ENCODE measurements around the gene PCBP3. TPM values are rescaled to one million over a fixed set of nuclear protein-coding genes. Genes with fewer than 3 reads are reported as not detected.
"Not testable (repeated sequence)": the region's sequence is repeated elsewhere in the genome, so short reads cannot be mapped to it uniquely, and the experiment has no call there.

PCBP3 gene
- total RNA-seq, 2 donors from 2014 or later: 2.3 to 2.5 TPM

GRCh38 chr21:45827302-45827692 lies 183.8 kb downstream of the PCBP3 start:
- intact Hi-C loops (cut with DNase I, micrococcal nuclease): loop anchor here in 1 of 2 donors (10.0 kb wide), 1 partner anchor 352 kb away; no protein-coding TSS in a partner anchor
- DNase-seq (no peak), ATAC-seq (no peak)

DNA sequence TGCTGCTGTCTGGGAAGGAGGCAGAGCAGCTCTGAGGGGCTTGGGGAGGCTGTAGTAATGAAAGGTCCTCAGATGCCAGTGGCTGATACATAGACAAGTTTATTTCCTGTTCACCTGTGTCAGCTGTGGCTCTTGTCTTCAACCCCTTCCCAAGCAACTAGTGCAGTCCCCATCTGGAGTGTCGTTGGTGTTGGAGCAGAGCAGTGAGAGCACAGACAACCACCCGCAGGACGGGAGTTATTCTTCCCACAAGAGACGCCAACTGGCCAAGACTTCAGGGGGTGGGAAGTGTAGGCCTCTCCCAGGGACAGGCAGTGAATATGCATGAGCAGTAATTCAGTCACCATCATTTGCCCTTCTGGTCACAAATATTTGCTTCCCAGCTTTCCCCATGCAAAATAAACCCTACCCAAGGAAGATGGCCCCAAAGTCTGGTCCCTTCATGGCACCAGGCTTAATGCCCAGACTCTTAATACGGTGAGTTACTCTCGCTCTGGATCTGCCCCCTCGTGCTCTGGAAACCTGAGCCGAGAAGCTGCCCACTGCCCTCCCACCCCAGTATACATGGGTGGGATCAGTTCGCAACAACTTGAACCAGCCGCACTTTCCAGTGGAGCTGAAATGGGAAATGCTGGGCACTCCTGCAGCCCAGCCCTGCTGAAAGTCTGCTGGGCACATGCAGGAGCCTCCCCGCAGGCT lies 184.5 kb downstream of the PCBP3 start:
- DNase-seq: no peak
- intact Hi-C loops (cut with DNase I, micrococcal nuclease): loop anchor here in 1 of 2 donors (10.0 kb wide), 1 partner anchor 353 kb away; no protein-coding TSS in a partner anchor
- ATAC-seq: no peak

GRCh38 chr21:45828580-45829570 lies 185.3 kb downstream of the PCBP3 start:
- DNase-seq: no peak
- intact Hi-C loops (cut with DNase I, micrococcal nuclease): loop anchor here in 1 of 2 donors (10.0 kb wide), 1 partner anchor 354 kb away; no protein-coding TSS in a partner anchor
- ATAC-seq: no peak

DNA sequence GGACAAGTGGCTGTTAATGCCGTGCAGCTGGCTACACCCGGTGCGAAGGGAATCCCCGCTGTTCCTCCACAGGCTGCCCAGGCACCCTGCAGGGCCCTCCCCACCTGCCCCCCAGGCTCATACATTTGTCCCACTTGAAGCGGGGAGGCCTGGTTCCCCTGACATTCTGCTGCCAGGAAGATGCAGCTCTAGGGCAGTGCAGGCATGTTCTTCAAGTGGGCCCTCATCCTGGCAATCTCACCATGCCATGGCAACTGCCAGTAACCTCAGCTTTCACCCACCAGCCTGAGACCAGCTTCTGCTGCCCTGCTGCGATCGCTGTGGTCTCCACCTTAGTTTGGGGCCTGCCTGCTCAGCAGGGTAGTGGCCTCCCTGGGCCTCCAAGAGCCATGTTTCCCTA lies 186.1 kb downstream of the PCBP3 start:
- intact Hi-C loops (cut with DNase I, micrococcal nuclease): loop anchor here in 1 of 2 donors (10.0 kb wide), 1 partner anchor 355 kb away; no protein-coding TSS in a partner anchor
- ATAC-seq (no peak), DNase-seq (no peak)

- intact Hi-C loops (cut with DNase I, micrococcal nuclease): no loop called here
- peak; percentile 89 for ATAC-seq
These were observed 186.7 kb downstream of the PCBP3 start for GRCh38 chr21:45830221-45830640.

DNA sequence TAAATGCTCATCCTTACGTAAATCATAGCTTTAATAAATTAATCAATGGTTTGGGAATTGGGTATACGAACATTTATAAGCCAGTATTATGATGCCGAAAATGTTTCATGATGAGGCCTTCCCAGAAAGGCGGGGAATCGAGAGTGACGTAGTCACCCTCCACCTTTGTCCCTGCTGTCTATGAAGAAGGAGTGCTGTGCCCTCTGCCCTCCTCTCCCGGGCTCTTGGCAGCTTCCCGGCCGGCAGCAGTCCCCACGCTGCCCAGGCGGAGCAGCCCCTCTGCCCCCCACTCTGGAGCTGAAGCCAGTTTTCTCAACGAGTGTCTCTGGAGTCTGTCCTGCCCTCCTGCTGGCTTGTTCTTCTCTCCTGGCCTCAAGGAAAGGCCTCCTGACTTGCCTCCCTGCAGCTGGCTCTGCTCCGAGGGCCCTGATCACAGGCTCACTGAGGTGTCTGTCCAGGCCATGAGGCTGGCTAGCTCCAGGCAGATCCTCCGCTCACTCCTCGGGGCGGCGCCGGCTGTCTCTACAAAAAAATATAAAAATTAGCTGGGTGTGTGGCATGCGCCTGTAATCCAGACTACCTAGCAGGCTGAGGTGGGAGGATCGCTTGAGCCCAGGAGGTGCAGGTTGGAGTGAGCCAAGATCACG lies 187.3 kb downstream of the PCBP3 start:
- intact Hi-C loops (cut with DNase I, micrococcal nuclease): no loop called here

More at GRCh38 chr21:45830221-45830640, 186.7 kb downstream of the PCBP3 start:
- peak in 1 of 2 donors; percentile 48 for DNase-seq

DNA sequence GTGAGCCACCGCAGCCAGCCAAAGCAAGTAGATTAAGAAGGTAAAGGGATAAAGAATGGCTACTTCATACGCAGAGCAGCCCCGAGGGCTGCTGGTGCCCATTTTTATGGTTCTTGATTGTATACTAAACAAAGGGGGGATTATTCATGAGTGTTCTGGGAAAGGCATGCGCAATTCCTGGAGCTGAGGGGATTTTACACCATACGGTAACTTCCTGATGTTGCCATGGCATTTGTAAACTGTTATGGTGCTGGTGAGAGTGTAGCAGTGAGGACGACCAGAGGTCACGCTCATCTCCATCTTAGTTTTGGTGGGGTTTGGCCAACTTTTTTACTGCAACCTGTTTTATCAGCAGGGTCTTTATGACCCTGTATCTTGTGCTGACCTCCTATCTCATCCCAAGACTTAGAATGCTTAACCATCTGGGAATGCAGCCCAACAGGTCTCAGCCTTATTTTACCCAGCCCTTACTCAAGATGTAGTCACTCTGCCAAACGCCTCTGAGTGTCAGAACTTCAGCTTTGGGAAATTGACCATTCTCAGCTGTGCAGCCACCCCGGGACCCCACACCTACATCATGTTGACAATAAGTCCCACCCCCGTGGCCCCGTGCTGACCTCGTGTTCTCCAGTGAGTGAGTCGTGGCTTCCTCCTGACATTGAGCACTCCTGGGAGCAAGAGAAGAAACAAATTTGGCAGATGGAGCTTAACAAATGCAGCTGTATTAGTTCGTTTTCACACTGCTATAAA lies 188.6 kb downstream of the PCBP3 start:
- peak in 1 of 2 donors; percentile 20 for DNase-seq
- no peak for ATAC-seq
- intact Hi-C loops (cut with DNase I, micrococcal nuclease): no loop called here

More for the DNA sequence above, 187.3 kb downstream of the PCBP3 start:
- DNase-seq: no peak
- ATAC-seq: peak; percentile 90

DNA sequence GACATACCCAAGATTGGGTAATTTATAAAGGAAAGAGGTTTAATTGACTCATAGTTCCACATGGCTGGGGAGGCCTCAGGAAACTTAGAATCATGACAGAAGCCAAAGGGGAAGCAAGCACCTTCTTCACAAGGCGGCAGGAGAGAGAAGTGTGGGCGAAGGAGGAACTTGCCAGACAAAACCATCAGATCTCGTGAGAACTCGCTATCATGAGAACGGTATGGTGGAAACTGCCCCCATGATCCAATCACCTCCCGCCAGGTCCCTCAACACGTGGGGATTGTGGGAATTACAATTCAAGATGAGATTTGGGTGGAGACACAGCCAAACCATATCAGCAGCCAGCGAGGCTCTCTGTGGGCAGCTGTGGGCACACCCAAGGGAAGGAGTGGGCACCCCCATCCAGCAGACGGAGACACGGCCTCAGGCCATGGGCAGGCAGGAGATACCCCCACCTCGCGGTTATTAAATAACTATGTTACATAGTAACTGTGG lies 189.3 kb downstream of the PCBP3 start:
- ATAC-seq; DNase-seq; intact Hi-C loops (cut with DNase I, micrococcal nuclease): not testable (repeated sequence)

DNA sequence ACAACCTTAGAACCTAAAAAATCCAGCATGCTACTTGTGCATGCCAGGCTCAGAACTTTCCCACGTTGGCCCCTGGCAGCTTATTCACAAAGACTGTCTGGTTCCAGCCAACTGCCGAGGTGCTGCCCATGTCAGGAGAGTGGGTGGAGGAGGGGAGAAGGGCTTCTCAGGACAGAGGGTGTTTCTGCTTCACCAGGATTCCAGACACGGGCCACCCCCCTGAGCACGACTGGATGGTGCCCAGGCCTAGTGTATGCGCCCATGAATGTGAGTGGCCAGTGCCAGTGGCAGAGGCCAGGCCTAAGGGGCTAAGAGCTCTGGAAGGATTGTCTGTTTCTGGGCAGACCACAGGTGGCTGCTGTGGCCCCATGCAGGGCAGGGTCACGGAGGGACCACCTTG lies 189.9 kb downstream of the PCBP3 start:
- intact Hi-C loops (cut with DNase I, micrococcal nuclease): no loop called here
- ATAC-seq (no peak), DNase-seq (no peak)

DNA sequence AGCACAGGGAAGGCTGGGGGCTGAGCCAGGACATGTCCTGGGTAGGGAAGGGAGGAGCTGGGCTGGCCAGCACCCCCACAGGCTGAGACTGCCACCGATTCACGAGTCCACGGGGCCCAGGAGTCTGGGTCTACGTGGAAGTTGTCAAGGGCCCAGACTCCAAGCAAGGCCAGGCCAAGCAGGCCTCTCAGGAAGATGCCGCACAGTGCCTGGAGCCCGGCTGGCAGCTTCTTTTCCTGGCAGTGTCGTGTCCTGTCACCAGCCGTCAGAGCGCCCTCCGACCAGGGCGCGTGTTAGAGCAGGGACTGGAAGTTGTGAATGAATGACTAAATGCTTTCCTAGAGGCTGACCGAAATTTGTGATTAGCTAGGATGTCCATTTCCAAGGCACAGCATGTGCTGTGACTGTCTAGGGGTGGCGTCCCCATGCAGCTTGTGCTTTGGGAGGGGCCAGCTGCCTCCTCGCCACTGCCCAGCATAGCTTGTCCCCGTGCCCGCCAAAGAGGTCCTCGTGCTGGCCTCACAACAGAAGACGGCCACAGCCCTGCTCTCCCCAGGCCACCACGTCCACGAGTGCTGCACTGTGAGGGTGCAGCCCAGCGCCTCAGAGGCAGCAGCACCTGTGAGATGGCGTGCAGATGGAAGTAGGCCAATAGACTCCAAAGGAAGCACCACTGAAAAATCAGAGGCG lies 190.6 kb downstream of the PCBP3 start:
- intact Hi-C loops (cut with DNase I, micrococcal nuclease): no loop called here
- DNase-seq (no peak), ATAC-seq (no peak)

- DNase-seq (no peak), ATAC-seq (no peak)
- intact Hi-C loops (cut with DNase I, micrococcal nuclease): no loop called here
These were observed 191.3 kb downstream of the PCBP3 start for GRCh38 chr21:45834821-45835293.

DNA sequence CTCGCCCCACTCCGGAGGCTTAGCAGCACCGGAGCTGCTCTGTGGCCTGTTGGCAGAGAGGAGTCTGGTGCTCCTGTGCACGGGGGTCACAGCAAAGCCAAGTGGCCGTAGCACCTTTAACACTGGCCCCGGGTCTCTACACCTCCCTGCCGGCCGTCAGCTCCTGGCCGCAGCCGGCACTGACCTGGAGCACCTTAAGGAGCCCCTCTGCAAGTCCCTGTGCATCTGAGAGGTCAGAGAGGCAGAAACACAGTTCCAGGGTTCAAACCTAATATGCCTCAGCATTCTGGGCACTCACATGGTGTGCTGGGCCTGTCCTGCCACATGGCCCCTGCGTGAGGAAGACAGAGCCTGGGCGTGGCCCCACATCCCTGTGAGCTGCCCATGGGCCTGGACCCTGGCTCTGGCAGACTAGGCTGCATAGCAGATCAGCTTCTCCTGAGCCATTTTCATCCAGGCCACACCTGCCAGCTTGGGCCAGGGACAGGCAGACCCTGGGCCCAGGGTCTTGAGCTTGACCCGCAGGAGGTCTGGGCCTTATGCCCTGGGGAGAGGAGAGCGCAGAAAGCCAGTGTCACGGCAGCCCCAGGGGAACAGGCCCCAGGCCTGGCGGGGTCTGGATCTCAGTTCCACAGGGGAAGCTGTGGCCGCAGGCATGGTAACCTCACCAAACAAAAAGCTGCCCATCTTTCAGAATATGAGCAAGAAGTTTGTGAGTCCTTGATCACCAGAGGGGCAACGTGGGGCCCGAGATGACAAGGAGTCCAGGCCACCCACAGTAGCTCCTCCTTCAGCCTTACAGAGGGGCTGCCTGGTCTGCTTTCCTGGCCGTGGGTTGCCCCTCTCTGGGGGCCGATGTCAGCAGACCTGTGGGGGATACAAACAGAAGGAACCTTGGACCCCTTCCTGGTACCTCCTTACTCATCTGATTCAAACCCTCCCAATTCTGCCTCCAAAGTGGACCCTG lies 192.1 kb downstream of the PCBP3 start:
- DNase-seq (no peak), ATAC-seq (no peak)
- intact Hi-C loops (cut with DNase I, micrococcal nuclease): no loop called here

DNA sequence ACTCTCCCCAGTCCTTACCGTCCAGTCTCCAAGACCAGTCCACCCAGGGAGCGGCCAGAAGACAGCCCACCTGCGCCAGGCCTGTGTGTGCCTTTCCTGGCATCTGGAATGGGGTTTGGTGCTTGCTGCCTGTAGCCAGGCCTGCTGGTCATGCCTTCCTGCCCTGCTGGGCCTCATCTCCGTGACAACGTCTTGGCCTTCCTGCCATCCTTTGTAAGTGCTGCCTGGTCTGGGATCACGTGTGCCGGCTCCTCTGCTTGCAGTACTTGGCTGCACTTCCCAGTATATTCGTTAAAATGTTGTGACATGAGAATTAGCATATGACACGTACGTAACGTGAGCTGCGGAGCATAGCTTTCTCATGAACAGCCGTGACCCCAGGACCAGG lies 192.7 kb downstream of the PCBP3 start:
- DNase-seq (no peak), ATAC-seq (no peak)
- intact Hi-C loops (cut with DNase I, micrococcal nuclease): no loop called here

DNA sequence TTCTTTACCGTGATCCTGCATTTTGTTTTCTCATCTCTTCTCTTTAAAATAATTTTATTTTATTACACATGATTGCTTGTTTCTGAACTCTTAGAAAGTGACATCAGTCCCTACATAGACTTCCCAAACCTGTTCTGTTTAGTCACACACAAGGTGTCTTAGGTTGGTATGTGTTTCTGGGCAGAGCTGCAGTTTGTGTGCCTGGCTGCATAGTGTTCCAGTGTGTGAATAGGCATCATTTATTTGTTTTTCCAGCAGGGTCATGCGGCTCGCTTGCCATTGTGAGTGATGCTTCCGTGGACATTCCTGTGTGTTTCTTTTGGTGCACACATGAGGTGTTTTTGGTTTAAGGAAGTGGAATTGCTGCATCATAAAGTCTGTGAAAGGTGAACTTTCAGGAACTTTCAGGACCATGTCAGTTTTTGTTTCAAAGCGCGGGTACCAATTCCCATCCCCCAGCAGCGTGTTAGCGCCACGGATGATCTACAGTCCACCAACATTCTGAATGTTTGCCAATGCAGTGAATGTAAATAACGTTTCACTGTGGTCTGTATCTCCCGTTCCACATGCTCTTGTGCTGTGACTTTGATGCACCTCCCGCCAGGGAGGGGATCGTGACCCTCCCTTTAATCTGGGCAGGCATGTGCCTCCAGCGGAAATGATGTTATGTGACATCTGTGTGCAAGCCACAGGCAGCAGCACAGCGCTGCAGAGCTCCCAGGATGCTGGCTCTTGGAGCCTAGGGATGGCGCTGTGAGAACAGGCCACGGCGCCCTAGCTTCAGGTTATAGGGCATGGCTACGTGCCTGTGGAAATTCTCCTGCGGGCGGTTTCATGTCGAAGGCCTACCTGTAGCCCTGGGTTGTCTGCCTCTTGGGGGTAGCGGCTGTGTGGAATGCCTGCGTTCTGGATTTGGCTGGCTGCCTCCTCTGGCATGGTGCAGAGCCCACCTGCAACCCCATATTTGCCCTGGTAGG lies 193.5 kb downstream of the PCBP3 start:
- no peak for DNase-seq
- no peak for ATAC-seq
- intact Hi-C loops (cut with DNase I, micrococcal nuclease): no loop called here

DNA sequence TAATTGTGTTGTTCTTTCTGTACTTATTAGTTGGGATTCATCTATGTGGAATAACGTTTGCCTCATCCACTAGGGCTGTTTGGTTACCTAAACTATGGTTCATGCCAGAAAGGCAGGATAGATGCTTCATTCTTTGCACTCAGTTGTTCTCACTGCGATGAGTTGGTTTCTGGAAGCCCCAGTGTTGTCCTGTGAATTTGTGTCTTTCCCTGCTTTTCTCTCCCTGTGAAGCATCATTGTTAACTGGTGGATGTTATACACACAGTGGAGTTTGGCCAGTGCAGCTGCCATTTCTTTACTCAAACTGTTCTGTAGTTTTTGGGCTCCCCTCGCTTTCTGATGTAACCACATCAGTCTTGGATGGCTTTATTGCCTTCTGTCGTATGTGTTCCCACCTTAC lies 194.4 kb downstream of the PCBP3 start:
- no peak for ATAC-seq
- intact Hi-C loops (cut with DNase I, micrococcal nuclease): no loop called here
- no peak for DNase-seq
